M059J (cell line): ENCODE data around the gene CLIC5. TPM values are rescaled to one million over a fixed set of nuclear protein-coding genes. Genes with fewer than 3 reads are reported as not detected.
A peak's percentile ranks its signal among the peaks of the same experiment; 100 is the strongest.

Experiments used
- DNase-seq: peaks from one replicate; pipeline ENCODE4 v3.0.0-alpha.2; 2012; ENCODE audit warnings: low read depth
- total RNA-seq: library from RNA; depleted of rRNA; stranded (reverse); fragments of >200 nt; shearing (Covaris generic); gene quantifications from 2 replicates; pipeline ENCODE4 v1.2.3, GENCODE V29; 2014

The CLIC5 gene
- total RNA-seq, 1 experiment from 2014 or later, result not detected

DNA sequence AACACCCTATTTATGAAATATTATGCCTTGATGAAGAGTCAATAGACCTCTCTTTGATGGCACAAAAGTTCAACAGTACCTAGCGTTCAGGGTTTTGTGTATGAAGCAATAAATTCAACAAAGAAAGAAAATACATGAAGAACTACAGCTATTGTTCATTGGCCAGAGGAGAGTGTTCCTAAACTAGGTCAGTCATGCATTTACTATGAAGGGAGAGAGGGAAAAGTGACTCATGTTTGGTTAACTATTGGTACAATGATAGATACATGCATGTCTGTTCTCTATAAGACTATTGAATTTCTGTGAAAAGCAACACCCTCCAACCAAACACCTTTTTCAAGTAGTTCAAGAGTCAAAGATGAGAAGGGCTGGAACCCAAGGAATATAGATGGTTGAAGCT is 50.7 kb downstream of the CLIC5 start:
- peak; percentile 46 for DNase-seq

DNA sequence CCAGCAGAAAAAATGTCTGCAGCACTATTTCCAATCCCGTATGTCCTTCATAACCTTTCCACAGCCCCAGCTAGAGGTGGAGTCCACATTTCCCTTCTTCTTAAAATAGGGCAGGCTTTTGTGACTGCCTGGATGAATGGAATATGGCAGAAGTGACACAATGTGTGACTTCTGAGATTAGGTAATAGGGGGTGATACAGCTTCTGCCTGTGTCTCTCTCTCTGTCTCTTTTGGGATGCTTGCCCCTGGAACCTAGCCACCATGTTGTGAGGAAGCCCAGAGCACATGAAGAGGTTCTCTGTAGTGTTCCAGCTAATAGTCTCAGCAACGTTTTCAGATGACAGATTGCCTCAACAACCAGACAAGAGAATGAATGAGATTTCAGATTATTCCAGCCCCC is 51.4 kb downstream of the CLIC5 start:
- DNase-seq, result no peak

DNA sequence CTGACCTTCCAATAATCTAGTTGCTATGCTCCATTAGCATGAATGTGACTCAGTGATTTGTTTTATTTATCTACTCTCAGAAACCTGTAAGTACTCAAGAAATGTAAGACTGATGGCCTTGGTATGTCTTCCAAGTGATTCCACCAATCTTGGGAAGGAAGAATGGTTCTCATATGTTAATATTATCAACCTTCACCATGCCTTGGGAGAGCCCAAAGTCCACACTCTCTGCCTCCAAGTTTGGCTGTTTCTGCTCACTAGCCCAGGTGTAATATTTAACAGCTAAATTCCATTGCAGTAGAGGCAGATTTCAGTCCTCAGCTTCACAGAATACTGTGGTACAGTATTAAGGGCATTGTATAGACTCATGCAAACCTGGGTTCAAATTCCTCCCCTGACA is 51.8 kb downstream of the CLIC5 start:
- no peak for DNase-seq

DNA sequence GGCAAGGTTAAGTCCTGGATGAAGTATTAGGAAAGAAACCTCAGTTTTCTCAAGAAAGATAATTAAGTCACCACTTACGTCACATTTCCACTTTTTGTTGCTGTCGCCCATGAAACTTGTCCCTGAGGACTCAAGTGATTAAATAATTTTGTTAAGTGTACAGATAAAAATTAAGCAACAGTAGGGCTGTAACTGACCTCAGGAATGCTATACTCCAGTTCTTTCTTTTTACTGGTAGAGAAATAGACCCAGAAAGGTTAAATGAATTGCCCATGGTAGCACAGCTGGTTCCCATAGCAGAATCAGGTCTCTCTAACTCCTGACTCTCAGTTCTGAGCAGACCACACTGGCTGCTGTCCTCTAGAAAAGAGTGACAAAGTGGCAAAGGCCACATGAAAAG is 54.5 kb downstream of the CLIC5 start:
- no peak for DNase-seq

DNA sequence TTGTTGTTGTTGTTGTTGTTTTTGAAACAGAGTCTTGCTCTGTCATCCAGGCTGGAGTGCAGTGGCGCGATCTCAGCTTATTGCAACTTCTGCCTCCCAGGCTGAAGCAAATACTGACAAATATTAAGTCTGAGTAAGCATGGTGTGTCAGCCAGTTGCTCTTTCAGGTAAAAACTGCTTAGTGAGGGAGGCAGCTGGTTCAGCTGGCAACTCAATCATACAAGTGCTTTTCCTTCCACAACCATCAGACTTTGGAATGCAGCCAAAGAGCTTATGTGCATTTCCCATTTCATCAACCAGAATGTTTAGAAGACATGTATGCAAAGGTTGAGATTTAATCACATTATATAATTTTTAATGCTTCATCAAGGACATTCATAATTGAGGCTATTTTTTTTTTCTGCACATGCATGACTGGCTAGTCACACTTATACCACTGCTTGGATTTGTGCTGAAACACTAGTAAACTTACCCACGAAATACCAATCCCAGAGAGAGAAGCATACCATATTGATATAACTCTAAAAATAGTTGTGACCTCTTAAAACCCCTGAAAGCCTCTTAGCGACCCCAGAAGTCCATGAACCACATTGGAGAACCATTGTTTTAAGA is 56.0 kb downstream of the CLIC5 start:
- DNase-seq, result peak; percentile 68

DNA sequence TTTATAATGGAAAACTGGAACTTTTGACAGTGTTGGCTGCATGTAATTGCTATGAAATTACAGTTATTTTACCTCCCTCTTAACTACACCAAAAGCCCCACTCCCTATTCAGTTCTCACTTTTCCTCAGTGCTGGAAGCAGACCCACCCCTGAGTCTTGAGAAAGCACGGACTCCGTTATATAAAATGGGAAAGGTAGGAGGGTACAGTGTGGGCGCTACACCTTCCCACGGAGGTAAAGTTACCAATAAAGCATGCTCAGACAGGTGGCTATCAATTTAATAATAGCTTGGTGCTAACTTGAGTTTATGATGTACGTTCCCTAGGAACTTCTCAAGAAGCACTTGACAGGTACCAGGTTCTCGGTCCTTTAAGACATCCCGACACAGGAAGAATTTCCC is 59.0 kb downstream of the CLIC5 start:
- no peak for DNase-seq

DNA sequence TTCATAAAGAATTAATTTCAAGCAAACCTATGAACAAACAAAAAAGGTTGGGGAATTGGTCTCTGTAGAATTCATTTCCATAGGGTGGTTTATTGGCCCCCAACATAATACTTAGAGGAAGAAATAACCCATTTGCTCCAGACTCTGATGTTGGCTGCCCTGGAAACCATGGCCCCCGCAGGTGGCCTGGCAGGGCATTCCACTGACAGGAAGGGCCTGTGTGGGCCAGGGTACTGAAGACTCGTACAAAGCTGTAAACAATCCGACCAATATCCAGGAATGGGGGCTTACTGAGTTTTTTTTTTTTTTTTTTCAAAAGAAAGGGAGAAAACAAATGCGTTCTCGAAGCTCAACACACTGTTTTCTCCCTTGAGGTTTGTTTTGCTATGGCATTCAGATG is 59.5 kb downstream of the CLIC5 start:
- DNase-seq, result no peak

DNA sequence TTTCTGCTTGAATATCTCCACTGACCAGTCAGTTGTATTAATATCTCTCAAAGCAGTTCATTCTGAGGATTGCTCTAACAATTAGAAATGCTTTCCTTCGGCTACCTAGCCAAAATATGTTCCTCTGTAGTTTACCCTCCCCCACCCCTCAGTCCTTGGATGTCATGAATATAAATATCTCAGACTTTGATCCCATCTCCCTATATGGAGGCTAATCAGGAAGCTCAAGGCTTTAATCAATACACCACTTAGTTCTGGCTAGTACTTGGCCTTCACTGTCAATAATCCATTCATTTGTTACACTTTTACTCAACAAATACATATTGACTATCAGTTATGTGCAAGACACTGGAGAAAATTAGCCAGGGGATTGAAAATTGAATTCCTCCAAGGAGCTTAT is 60.1 kb downstream of the CLIC5 start:
- no peak for DNase-seq

DNA sequence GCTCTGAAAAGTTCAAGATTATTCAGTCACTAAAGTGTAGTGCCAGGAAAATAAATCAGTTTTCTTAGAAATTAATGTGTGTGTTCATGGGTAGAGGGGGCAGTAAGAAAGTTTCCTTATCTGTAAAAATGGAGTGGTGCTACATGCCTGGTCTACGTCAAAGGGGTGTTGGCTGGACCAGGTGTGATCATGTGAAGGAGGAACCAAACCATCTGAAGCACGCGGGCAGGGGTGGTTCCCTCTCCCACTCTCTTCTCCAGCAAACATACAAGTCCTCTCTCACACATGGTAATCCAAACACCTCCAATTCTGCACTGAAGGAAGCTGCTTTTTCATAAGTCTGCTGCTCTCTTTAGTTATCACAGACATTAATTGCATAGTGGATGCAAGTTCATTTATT is 63.1 kb downstream of the CLIC5 start:
- no peak for DNase-seq

DNA sequence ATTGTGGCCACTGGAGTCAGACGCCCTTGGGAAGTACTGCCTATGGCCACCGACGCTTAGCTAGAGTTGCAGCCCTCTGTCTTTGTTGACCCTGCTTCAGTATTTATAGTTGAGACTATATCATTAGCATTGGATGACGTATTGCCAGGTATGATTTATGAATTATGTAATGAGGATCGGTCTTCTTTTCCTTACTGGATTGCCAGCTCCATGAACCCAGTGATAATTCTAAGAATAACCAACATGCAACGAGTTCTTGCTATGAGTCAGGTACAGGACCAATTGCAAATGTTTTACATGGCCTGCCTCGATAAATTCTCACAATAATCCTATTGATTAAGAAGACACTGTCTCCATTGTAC is 63.5 kb downstream of the CLIC5 start:
- DNase-seq, result no peak

DNA sequence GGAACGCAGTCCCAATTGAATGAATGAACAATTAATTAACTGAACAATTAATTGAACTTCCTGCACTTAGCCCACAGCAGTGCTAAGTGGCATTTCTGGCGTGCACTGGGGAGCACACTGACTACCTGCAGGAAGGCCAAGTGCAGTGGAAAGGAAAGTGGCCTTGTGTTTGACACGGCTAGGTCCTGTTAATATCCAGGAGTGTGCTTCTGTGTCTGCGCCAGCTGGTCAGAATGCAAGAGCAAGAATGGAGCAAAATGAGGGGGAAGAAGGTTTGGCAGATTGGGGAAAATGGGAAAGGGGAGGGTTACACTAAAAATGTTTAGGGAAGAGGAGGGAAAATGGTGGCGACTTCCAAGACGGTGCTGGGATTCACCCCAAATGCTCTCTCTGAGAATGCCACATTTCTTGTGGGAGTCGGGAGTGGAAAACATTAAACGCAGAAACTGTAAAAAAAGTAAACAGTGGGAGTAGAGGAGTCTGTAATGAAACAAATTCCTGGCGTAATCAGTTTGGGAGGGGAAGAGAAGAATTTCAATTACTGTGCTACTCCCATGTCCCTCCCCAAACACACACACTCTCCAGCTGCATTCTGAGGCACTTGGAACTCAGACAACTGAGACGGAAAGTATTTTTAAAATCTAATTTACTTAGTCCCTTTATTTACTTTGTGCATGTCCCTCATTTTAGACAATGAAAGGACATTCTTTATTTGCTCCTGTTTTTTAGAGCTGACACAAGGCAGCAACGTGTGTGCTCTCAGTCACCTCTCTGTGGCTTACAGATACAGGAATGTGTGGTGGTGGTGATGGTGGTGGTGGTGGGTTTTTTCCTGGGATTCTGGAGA is 64.1 kb downstream of the CLIC5 start:
- DNase-seq, result no peak

DNA sequence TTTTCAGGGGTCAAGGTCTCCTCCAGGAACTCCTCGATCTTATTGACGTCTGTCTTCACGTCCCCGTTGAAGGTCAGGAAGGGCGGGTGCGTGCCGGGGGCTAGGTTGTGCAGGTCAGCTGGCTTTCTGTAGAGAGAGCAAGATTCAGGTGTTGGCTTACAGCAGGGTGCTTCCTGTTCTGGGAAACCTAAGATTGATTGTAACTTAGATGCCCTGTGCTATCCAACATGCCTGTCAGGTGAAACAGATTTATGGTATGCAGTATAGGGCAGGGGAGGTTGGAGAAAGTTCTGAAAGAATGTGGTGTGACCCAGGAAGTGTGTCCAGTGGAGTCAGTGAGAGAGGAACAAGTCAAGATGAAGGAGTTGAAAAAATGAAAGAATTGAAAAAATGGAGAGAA is 66.4 kb downstream of the CLIC5 start:
- peak; percentile 33 for DNase-seq

DNA sequence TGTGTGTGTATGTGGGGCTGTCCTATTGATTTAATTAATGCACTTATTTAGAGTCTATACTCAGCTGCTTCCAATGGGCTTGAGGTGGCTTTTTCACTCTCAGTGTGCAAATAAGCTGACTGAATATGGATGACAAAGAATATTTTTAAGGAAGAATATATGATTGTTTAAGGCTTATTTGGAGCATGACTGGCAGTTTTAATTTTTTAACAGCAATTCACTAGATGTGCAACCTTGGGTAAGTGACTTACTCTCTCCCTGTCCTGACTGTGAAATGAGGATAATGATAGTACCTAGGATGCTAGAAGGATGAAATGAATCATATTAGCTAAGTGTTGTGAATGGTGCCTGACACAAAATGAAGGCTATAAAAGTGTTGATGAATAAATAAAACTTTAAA is 67.9 kb downstream of the CLIC5 start:
- no peak for DNase-seq

DNA sequence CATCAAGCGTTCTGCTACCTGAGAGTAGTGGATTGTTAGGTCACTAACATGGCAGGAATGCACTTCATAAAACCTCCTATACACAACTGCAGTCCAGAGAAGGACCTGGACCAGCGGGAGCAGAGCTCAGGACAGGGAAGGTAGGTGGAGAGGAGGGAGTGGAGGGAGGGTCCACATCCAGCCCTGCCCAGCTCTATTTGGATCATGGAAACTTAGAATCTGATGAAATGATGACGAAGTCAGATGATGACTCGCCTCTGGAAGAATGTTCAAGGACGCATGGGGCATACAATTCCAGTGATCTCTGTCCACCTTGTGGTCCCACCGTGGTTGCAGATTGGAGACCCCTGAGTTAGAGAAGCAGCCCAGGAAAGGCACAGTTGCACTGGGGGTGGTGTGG is 68.8 kb downstream of the CLIC5 start:
- peak; percentile 49 for DNase-seq

DNA sequence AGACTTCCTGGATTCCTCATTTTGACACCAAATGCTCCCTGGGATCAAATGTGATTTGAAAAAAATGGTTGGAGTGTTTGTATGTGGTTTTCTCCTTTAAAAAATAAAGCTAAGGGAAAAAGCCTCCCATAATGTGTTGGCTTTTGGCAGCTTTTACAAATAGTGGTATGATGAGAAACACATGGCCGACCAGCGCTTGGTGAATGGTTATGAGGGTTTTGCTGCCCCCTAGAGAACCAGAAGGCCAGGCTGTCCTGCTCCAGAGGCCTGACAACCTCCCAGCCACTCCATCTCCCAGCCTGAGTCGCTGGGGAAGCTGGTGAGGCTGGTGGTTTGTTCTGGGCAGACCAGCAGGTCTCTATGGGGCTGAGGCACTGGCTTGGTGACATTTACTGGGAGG is 69.3 kb downstream of the CLIC5 start:
- DNase-seq, result peak; percentile 49

DNA sequence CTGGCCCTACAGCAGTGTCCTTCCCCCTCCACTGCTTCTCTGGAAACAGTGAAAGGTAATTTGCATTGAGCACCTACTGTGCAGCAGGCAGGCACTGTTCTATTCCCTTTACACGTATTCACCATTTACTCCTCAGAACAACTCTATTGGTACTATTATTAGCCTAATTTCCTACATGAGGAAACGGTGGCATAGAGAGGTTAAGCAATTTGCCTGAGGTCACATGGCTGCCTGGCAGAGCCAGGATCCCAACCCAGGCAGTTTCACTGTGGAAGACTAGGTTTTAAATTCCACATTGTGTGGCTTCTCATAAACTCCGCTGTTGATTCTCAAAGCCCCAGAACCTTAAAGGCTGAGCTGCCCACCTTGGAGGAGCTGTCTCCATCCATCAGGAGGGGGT is 72.7 kb downstream of the CLIC5 start:
- DNase-seq, result no peak

DNA sequence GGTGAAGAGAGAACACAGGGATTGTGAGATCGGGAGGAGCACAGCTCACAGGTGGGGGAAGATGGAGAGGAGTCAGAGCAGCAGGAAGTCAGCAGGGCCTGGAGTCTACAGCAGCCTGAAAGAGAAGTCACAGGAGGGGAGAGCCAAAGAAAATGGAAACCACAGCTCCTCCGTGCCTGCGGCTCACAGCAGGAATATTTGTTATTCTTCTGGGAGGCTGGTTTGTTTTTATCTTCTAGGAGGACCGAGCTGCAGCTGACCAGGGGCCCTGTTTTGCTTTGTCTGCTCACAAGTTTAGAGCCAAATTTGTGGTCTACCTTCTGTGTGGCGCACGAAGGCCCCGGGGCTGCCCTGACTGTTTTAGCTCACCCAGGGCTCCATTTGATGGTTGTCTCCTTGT is 81.8 kb downstream of the CLIC5 start:
- DNase-seq, result peak; percentile 77

DNA sequence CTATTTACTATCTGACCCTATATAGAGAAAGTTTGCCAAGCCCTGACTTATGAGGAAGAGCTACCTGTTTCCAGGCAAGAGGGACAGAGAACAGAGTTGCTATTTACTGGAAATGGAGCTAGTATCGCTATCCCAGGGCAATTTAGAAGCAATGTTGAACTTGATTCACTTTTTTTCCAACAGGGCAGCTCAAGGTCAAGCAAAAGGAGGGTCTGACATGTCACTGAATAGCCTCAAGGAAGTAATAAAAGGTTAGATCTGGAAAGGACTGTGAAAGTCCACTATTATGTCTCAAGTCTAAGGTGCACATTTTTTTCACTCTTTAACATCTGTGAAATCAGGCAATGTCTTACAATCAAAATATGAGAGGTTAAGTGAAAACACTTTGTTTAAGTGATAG is 84.4 kb downstream of the CLIC5 start:
- DNase-seq, result no peak

DNA sequence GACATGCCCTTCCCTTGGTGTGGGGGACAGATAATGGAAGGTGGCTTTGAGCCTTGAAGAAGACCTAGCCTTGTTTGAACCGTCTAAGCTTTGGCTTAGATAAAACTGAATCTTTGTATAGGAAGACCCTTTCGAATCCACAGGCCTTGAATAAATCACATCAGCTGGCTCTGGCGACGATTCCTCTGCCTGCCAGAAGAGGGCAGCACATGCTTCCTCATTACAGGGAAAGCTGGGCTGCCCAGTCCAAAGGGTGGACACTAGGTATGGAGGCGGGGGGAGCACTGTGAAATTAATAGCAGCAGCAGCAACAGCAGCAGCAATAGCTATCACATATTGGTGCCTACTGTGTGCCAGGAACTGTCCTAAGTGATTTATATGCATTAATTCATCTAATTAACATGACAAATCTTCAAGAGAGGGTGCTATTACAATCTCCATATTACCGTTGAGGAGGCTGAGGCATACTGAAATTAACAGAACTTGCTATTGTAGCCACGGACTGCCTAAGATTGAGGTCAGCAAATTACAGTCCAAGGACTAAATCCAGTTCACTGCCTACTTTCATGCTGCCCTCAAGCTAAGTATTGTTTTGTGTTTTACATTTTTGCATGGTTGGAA is 85.1 kb downstream of the CLIC5 start:
- DNase-seq, result peak; percentile 74

DNA sequence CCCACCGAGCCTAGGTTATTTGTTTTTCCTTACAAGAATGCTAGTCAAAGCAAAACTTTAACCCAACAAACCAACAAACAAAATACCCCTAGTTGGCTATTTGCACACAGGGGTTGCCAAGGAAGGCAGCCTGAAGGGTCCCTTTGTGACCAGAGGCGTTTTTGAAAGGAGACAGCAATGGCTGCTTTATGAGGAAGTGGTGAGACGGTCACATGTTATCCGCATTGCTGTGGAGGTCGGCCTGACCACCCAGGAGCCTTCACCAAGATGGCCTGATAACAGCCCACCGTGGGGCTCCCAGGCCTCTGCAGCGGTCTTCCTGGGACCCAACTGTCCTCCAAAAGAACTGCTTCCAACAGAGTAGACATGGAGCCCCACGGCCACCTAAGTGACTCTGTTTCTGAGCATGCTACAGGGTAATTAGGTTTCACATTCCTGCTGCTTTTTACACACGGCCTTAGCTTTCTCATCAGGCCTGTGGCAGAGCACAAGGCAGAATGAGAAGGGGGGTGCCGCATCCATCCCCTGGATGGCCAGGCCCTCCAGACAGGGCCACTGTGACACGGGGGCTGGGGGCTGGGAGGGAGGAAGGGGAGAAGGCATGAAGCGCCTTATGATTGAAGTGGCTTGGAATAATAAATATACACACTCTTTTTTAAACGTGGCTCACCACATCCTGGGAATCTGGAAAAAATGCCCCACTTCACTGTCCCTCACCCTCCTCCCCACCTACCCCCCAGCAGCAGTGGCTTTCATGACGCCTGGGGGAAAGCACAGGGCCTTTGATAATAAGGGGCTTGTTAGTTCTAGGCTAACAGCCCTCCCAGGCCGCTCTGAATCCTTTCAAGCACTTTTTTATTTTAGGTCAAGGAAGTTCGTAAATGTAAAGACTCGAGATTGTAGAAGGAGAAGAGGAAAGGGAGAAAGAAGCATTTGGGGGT is 86.0 kb downstream of the CLIC5 start:
- peak; percentile 20 for DNase-seq

DNA sequence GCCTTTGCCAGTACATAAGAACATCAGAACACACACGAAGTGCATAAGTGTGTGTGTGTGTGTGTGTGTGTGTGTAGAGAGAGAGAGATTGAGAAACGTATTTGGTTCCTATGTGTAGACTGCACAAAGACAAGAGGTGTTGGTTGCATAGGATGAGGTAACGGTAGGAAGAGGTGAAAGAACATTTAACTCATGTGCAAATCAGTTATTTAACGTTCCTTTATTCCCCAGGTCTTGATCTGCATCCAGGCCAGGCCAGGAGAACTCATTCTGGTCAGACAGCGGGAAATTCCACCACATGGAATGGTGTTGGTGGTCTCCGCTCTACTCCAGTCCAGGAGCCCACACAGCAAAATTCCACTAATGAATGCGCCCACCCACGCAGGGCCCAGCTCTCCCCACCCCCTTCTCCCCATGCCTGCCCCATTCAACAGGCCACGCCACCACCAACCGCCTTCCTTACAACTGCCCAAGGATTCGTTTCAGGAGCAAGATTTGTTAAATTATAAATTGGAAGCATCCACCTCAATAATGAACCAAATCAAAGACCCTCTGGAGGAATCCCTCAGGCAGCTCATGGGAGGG is 86.8 kb downstream of the CLIC5 start:
- no peak for DNase-seq
